ENCODE data around the gene PAPPA2. TPM values are rescaled to one million over a fixed set of nuclear protein-coding genes. Genes with fewer than 3 reads are reported as not detected.

PAPPA2 gene
- total RNA-seq, 4 donors from 2014 or later: 0.55 to 3.3 (median 2.2) TPM; not detected in 1

DNA sequence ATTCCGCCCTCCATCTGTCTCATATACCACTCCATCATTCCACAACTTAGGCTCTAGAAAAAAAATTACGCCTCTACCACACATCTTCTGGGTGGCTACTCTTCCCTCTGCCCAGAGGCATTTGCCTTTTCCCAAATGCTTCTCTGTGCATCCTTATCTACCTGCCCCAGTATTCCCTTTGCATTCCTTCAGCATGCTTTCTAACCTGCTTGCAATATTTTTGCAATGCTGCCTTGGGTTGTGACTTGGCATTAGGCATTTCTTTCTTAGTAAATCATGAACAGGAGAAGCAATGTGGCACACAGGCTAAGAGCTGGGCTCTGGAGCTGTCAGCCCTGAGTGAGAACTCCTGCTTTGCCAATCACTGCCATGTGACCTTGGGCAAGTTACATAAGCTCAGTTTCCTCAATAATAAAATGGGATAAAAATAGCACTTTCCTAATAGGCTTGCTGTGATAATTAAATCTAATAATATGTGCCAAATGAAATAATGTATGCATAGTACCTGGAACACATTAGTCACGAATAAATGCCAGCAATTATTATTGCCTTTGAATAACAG is 425.6 kb downstream of the PAPPA2 start:
- DNase-seq: no peak
- Histone ChIP-seq H3K27me3 (no peaks in the 10 kb centered on the region), H3K4me1 (no peaks in the 10 kb centered on the region), H3K36me3 (no peaks in the 10 kb centered on the region), H3K27ac (no peak overlapping the region), H3K9me3 (no peaks in the 10 kb centered on the region), H3K4me3 (no peak overlapping the region)
- in situ Hi-C loops (cut with MboI; ENCODE audit: low pct_ligation_motif_present in 1 of 4, low pct_unique_long_range_greater_than_20kb in 1 of 4, low sequenced_read_pairs in 3 of 4): loop anchor here (10.0 to 25.0 kb wide), 3 partner anchors 334 to 1049 kb away; no protein-coding TSS in a partner anchor
- TF ChIP-seq POLR2A (IDR thresholded peaks at IDR 0.05): no peak
- no peak for TF ChIP-seq EP300 (IDR thresholded peaks at IDR 0.05; ENCODE audit: low read depth)
- TF ChIP-seq POLR2AphosphoS5 (IDR thresholded peaks at IDR 0.05): no peak
- no peak for TF ChIP-seq CTCF (IDR thresholded peaks at IDR 0.05)
- WGBS, 2 donors (ENCODE audit: low coverage in 1 of 2): 88 to 94% methylated on average over 3 of the region's 3 CpGs
- intact Hi-C loops (cut with DNase I; ENCODE audit: low total_unique reads): no loop called here

GRCh38 chr1:176893625-176894352 is 430.8 kb downstream of the PAPPA2 start:
- TF ChIP-seq EP300 (IDR thresholded peaks at IDR 0.05; ENCODE audit: low read depth): no peak
- no peaks in the 10 kb centered on the region for H3K36me3 ChIP-seq
- no peaks in the 10 kb centered on the region for H3K9me3 ChIP-seq
- peaks cover 0 to 7% (median 3%) of the 10 kb centered on the region in 4 donors for H3K4me1 ChIP-seq
- no peak overlapping the region for H3K27ac ChIP-seq
- in situ Hi-C loops (cut with MboI; ENCODE audit: low pct_ligation_motif_present in 1 of 4, low pct_unique_long_range_greater_than_20kb in 1 of 4, low sequenced_read_pairs in 3 of 4): loop anchor here in 3 of 4 donors (10.0 to 25.0 kb wide), 3 partner anchors 281 to 1044 kb away; partner anchors contain the start of gene BRINP2 (in 1 of the 3)
- peaks cover 7% of the 10 kb centered on the region for H3K27me3 ChIP-seq
- intact Hi-C loops (cut with DNase I; ENCODE audit: low total_unique reads): loop anchor here (10.0 kb wide), 1 partner anchor 1041 kb away; no protein-coding TSS in a partner anchor
- 47 to 63% methylated on average over 2 to 7 of the region's 7 CpGs for WGBS, 2 donors (ENCODE audit: low coverage in 1 of 2)
- no peak for DNase-seq
- H3K4me3 ChIP-seq: no peak overlapping the region

DNA sequence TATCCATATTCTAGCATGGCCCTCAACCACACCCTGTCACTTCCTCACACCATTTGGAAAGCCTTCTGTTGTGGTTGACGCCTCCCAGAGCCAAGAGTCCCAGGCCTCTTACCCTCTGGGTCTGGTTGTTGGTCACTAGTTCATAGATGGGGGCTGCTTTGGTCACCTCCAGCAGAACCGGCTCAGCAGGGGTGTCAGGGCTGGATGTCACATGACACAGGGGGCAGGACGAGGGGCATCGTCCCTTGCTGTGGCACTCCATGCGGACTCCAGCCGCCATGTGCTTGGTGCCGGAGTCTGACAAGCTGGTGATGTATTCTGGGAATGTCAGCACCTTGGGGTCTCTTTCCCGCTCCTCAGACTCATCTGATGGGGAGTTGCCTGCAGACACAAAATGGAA is 431.5 kb downstream of the PAPPA2 start:
- in situ Hi-C loops (cut with MboI; ENCODE audit: low pct_ligation_motif_present in 1 of 4, low pct_unique_long_range_greater_than_20kb in 1 of 4, low sequenced_read_pairs in 3 of 4): loop anchor here in 3 of 4 donors (10.0 to 25.0 kb wide), 3 partner anchors 280 to 1043 kb away; partner anchors contain the start of gene BRINP2 (in 1 of the 3)
- H3K9me3 ChIP-seq: no peaks in the 10 kb centered on the region
- DNase-seq: no peak

More for the DNA sequence above, 431.5 kb downstream of the PAPPA2 start:
- 84% methylated on average over 8 of the region's 8 CpGs; no CpG with 5 or more reads in 1 of the 2 donors for WGBS, 2 donors (ENCODE audit: low coverage in 1 of 2)
- intact Hi-C loops (cut with DNase I; ENCODE audit: low total_unique reads): loop anchor here (10.0 kb wide), 1 partner anchor 1040 kb away; no protein-coding TSS in a partner anchor
- TF ChIP-seq CTCF (IDR thresholded peaks at IDR 0.05) (no peak), EP300 (IDR thresholded peaks at IDR 0.05; ENCODE audit: low read depth) (no peak), POLR2A (IDR thresholded peaks at IDR 0.05) (no peak), POLR2AphosphoS5 (IDR thresholded peaks at IDR 0.05) (no peak)
- Histone ChIP-seq H3K4me1 (peaks cover 0 to 7% (median 3%) of the 10 kb centered on the region in 4 donors), H3K27me3 (peaks cover 7% of the 10 kb centered on the region), H3K36me3 (no peaks in the 10 kb centered on the region), H3K27ac (no peak overlapping the region), H3K4me3 (no peak overlapping the region)

Data from transverse colon (tissue), 4 donors.